22Rv1 (cell line): ENCODE data around the gene NUCKS1.
A peak's percentile ranks its signal among the peaks of the same experiment; 100 is the strongest.

ENCODE experiments used
- H3K27ac ChIP-seq: fragments of 450-650 bp; 2 replicates; pipeline ENCODE4 v1.5.1; 2017
- ZFX ChIP-seq: fragments of 450-650 bp; IDR thresholded peaks from 2 replicates; pipeline ENCODE4 v1.6.1; 2017; ENCODE audit warnings: antibody characterized with exemption, borderline replicate concordance
- TF ChIP-seq, protein P1 (sequence below): fragments of 450-650 bp; IDR thresholded peaks from 2 replicates; pipeline ENCODE4 v1.5.1; 2017; ENCODE audit warnings: mild to moderate bottlenecking

NUCKS1 gene

DNA sequence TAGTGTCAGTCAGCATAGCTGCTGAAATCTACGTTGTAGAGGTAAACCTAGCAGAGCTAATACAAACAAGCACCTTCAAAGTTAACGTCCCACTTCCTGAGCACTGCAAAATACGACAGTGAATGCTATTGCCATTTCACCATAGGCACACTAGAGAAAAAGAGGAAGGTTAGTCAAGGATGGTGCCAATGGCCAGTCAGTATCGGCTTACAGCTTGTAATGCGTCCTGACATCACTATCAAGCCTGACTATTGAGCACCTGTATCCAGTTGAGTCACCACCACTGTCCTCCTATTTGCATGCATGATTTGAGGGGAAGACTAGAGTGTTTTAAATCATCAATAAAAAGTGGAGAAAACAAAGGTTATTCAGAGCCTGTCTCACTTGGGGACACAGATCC is 34.4 kb downstream of the NUCKS1 start:
- TF ChIP-seq ZFX, result no peak
- TF ChIP-seq, protein P1, sequence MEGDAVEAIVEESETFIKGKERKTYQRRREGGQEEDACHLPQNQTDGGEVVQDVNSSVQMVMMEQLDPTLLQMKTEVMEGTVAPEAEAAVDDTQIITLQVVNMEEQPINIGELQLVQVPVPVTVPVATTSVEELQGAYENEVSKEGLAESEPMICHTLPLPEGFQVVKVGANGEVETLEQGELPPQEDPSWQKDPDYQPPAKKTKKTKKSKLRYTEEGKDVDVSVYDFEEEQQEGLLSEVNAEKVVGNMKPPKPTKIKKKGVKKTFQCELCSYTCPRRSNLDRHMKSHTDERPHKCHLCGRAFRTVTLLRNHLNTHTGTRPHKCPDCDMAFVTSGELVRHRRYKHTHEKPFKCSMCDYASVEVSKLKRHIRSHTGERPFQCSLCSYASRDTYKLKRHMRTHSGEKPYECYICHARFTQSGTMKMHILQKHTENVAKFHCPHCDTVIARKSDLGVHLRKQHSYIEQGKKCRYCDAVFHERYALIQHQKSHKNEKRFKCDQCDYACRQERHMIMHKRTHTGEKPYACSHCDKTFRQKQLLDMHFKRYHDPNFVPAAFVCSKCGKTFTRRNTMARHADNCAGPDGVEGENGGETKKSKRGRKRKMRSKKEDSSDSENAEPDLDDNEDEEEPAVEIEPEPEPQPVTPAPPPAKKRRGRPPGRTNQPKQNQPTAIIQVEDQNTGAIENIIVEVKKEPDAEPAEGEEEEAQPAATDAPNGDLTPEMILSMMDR, result no peak
- peak overlapping the region; percentile 91 for H3K27ac ChIP-seq

DNA sequence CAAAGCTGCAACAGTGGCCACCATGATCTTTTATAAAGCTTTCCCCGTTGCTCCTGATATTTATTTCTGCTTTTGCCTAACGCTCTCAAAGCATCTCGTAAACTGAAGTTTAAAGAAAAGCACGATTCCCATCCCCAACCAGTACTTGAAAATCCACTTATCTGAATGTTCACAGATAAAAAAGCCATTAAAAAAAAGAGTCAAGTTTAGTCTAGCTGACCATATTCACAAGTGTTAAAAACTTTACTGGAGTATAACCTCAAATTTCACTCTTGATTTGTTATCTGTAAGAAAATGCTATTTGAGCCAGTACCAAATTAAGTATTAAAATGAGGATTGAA is 35.1 kb downstream of the NUCKS1 start:
- TF ChIP-seq, protein P1, result no peak
- TF ChIP-seq ZFX, result no peak
- H3K27ac ChIP-seq, result peak overlapping the region; percentile 91

DNA sequence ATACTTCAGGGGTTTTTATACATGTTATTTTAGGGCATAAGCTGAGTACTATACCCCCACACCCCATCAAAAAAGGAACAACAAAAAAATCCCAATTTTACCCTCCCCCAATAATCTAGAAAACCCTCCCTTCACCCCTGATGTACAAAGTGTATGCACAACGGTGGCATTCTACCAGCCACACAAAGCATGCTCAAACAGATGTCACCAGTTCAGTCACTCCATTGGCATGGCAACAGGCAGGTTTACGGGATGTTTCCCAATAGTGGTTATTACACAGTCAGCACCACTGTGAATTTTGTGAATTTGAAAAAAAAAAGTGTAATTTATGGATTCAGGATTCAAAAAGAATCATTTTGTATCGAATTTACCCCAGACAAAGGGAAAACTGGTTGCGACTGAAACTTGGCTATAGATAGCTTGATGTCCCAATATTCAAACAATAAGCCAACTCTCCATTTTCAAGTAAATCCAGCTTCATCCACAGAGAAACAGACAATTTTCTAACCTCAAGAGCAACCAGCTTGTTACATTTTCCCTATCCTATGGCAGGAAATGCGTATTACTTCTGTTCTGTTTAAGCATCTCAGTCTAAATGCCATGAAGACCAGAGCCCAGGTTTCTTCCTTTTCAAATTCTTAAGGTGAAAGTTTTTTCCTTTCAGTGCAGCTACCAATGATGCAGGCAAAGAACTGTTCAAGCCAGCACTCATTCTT is 35.6 kb downstream of the NUCKS1 start:
- H3K27ac ChIP-seq, result peak overlapping the region; percentile 91
- TF ChIP-seq, protein P1, result no peak
- no peak for TF ChIP-seq ZFX

DNA sequence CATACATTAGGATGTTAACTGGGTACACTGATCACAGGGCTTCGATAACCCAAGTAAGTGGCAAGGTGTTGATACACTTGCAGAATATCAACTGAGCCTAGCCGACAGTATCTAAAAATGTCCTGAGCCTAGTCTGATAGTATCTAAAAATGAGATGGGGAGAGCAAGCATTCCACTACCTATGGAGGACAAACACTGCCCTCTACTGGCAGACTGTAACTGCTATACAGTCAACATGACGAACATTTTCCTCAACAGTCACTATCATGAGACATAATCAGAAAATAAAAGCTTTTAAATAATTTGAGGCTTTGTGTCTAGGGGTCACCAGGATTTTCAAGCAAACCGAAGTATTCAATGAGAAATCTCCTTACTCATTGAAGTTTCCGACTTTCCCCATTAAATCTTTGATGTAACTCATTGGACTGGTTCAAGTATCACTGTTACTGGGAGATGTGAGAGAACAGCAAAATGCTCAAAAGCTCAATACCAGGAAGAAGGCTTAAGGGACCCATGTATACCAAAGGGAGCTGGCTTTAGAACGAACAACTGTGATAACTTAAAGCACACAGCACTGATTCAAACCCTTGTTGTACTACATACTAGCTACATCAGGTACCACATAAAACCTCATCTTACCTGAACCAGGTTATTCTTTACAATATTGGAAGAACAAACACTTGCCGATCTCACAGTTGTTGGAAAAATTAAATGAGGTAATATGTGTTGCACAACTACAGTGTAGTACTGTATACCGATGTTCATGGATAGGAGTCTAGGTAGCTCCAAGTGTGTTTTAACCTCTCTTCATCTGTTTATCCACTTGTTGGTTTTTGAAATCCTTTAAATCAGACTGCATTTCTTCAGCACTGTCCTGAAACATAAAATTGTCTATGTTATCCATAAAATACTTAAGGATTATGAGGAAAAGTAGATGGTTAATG is 38.6 kb downstream of the NUCKS1 start:
- TF ChIP-seq, protein P1, result peak; percentile 97
- TF ChIP-seq ZFX, result no peak
- H3K27ac ChIP-seq, result peak overlapping the region; percentile 91

DNA sequence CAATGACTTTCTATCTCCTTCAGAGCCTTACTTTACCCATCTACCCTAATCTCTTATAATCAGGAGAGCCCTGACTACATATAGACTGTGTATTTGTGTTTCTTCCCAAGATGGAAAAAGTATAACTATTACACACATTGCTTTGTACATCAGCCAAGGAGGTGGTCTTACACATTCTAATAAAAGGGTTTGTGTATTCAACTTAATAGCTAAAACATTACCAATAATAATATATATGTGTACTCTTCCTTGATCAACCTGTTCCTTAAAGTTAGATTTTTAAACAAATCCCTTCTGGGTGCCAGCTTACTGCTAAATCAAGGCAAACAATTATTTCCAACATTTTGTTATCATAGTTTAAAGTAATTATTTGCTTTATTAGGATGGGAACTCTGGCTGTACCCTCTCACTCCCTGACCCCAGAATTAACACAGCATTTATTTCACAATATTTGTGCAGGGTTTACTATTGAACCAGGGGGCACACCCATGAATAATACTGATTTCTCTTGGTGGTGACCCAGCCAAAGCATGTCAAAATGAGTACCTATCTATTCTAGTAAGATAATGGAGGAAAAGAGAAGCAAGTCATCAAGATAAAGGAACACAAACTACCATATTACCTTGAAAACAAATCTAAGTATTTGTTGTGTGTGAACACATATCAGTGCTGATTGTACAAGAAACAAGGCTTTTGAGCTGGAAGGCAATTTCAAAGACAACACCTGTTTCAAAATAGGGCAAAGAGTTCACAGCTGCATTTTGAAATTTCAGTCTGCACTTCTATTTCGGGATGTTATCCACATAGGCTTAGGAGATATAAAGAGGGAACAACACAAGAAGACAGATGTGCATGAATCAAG is 39.5 kb downstream of the NUCKS1 start:
- peak overlapping the region; percentile 91 for H3K27ac ChIP-seq
- no peak for TF ChIP-seq ZFX
- TF ChIP-seq, protein P1, result no peak

DNA sequence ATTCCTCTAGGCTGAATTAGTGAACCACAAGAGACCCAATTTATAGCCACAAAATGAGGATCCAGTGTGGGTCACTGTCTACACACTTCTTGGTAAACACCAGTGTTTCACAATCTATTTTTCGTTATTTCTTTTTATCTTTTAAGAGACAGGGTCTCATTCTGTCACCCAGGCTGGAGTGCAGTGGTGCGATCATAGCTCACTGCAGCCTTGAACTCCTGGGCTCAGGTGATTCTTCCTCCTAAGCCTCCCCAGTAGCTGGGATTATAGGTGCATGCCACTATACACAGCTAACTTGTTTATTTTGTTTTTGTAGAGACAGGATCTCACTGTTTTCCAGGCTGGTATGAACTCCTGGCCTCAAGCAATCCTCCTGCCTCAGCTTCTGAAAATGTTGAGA is 40.3 kb downstream of the NUCKS1 start:
- peak overlapping the region; percentile 91 for H3K27ac ChIP-seq
- TF ChIP-seq, protein P1, result no peak
- TF ChIP-seq ZFX, result no peak
